DLD1 (cell line): ENCODE measurements around the gene LTBP2.
"Not testable (repeated sequence)": the region's sequence is repeated elsewhere in the genome, so short reads cannot be mapped to it uniquely, and the experiment has no call there.

Source experiments
- in situ Hi-C: cut with HindIII; loops from 2 replicates; pipeline ENCODE4 v1.10.0; 2017; ENCODE audit warnings: low sequenced_read_pairs

The LTBP2 gene

DNA sequence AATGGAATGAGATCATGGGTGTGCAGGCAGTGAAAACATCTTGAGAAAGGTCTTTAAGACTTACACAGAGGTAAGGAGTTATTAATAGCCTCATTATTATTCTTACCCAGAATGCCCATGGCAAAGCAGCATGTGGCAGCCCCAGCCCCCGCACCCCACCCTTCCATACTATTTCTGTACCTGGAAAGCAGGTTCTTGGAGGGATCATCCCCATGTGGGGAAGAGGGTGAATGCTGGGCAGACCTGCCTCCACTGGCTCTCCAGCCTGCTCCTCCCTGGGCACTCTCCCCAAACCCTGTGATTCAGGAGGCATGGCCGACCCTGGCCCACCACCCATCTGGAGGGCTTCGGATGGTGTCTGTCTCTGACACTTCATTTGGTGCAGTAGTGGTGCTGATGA is 147.3 kb downstream of the LTBP2 start:
- in situ Hi-C loops = no loop called here

GRCh38 chr14:74463697-74464096 is 148.3 kb downstream of the LTBP2 start:
- in situ Hi-C loops = no loop called here

GRCh38 chr14:74462993-74463392 is 149.0 kb downstream of the LTBP2 start:
- in situ Hi-C loops = no loop called here

DNA sequence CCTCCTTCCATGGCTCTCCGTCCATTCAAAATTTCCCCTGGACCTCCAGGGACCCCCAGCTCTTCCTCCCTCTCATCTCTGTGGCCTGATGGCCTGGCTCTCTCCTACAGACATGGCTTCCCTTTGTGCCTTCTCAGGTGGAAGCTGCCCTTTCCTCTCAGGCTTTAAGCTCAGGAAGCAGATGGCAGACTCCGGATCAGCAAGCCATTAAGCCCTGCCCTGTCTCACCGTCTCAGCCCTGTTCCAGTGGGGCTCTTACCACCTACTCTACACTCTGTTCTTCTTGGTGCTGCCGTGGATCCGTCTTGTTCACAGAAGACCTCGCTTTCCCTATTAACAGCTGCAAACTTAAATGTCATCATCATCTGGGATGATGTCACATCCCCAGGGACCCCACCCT is 152.1 kb downstream of the LTBP2 start:
- in situ Hi-C loops = no loop called here

- in situ Hi-C loops = no loop called here
Observed at GRCh38 chr14:74459289-74459946, 152.6 kb downstream of the LTBP2 start.

DNA sequence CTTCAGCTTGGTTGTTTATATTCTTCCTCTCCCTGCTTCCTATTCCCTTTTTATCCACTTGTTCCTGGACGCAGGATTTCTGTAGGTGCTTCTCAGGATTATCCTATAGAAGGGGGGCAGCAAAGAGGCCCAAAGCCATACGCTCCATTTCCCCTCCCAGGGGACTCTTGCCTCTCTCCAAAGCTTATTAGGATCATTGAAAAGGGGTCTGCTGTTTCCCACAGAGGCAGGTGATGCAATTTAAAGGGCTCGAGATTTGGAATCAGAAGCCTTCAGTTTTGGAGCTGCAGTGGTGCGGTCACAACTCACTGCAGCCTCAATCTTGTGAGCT is 154.5 kb downstream of the LTBP2 start:
- in situ Hi-C loops = no loop called here

DNA sequence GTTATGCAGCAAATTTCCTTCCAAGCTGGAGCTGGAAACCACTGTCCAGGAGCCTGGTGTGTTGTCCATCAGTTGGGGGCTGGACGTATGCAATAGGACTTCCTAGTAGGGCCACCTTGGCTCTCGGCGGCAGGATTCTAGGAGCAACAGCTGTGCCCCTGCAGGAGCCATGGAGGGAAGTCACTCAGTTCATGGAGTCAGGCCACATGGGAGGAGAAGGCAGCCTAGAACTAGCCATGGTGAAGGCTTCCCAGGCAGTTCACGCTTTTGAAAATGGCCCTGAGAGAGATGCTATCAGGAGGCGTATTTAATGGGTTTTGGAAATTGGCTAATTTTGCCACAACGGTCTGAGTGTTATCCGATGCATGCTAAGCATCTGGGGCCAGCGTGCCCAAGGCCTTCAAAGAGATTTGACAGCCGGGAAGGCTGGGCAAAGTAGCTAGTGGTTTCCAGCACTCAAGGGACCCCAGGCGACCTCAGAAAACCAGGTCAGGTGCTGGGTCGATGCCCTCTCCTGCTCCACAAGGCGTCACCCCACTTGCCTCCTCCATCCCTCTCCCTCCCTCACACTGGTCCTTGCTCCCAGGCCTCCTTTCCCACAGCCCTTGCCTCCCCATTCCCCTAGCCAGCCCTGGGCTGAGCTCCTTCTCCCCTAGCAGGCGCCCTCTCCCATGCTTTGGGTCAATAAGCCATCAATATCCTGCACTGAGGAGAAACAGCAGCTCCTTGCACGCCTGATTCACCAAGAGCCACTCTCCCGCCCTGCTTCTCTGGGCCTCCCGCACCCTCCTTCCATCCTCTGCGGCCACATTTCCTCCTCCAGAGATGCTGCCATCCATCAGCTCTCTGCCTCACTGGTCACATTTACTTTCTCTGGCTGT is 155.1 kb downstream of the LTBP2 start:
- in situ Hi-C loops = no loop called here

DNA sequence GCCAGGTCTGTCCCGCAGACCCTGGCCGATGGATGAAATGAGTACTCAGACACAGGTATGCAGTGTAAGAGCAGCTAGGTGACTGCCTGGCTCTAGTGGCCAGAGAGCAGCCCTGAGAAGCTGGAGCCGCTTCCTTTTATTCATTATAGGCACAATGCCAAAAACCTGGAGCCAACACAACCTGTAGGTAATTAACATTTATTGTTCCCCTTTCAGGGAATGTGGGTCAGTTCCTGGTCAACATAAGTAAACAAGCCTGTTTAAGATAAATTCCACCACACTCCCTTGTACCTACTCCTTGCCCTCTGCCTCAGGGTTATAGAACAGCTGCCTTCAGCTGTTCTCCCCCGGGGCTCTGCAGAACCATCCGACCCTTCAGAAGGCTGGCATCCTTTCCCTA is 157.6 kb downstream of the LTBP2 start:
- in situ Hi-C loops = not testable (repeated sequence)
